Testis (tissue), 2 donors: ENCODE results near the gene GMEB2.

Experiments used
- POLR2A ChIP-seq: fragments of 450-650 bp; IDR thresholded peaks from one replicate; pipeline ENCODE4 v1.6.1; 2017; ENCODE audit warnings: antibody characterized with exemption, mild to moderate bottlenecking, moderate library complexity
- TF ChIP-seq, protein P1 (sequence below), 3 experiments: fragments of 450-650 bp in 2 of 3; fragments of 200-600 bp in 1 of 3; sonication (generic) in 1 of 3; IDR thresholded peaks; one replicate each; pipeline ENCODE4 v1.5.1; 2016 to 2019; ENCODE audit warnings: antibody characterized with exemption in 3 of 3, mild to moderate bottlenecking in 2 of 3, moderate library complexity in 1 of 3

- TF ChIP-seq, protein P1, sequence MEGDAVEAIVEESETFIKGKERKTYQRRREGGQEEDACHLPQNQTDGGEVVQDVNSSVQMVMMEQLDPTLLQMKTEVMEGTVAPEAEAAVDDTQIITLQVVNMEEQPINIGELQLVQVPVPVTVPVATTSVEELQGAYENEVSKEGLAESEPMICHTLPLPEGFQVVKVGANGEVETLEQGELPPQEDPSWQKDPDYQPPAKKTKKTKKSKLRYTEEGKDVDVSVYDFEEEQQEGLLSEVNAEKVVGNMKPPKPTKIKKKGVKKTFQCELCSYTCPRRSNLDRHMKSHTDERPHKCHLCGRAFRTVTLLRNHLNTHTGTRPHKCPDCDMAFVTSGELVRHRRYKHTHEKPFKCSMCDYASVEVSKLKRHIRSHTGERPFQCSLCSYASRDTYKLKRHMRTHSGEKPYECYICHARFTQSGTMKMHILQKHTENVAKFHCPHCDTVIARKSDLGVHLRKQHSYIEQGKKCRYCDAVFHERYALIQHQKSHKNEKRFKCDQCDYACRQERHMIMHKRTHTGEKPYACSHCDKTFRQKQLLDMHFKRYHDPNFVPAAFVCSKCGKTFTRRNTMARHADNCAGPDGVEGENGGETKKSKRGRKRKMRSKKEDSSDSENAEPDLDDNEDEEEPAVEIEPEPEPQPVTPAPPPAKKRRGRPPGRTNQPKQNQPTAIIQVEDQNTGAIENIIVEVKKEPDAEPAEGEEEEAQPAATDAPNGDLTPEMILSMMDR (IDR thresholded peaks at IDR 0.05): no peak
- no peak for TF ChIP-seq POLR2A
Observed at GRCh38 chr20:63645218-63645617, 18.3 kb upstream of the GMEB2 start.
